GM21786 (cell line): ENCODE measurements around the gene GNAQ.

Experiments
- ATAC-seq: cut with Tn5 transposase; IDR thresholded peaks from one replicate; pipeline ENCODE4 v1.9.1; 2021; ENCODE audit not compliant: unreplicated experiment

Gene GNAQ

DNA sequence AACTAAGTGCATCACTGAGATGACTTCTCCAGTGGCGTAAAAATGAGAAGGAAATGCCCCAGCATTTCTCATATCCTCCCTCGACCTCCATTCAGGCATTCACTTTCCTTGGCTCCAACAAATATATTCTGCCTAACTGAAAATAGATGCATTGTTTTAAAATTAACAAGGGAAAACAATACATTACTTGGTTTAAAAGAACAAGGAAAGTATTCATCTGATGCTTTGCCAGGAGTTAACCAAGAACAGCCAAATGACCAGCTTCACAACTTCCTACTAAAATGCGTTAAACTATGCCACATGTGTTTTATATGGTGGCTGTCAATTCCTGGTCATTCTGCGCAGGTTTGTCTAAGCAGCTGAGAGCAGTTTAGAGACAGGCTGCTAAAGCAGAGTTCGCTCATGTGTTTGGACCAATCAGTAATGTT is 121.4 kb downstream of the GNAQ start:
- no peak for ATAC-seq

DNA sequence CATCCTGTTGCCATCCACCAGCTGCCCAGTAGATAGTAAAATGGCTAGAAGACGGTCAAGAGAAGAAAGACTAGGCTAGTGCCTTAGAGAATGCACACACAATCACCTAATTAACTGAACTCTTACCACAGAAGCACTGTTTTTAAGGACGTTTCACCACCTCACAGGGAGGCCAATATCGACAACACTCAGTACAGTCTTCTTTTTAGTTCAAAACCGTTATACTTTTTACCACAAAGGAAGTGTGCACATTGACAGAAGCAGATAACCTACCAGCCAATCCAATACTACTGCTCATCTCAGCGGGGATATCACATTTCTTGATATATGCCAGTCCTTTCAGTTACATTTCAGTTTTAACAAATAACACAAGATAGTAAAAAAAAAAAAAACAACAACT is 122.3 kb downstream of the GNAQ start:
- no peak for ATAC-seq

DNA sequence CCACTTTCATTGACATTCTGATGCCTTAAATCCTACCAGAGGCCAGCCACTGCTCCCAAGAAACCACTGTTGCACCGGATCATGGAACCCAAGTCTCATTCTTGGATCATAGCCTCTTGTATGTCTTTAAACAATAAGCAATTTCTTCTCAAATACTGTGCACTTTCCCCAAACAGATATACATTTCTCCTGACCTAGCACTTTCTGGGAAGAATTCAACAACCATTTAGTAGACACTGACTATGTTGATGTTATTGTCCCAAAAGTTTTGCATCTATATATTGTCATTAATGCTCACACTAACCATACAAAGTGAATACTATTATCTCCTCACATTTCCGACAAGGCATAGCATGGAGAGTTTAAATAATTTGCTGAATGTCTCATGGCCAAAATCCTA is 123.3 kb downstream of the GNAQ start:
- no peak for ATAC-seq

DNA sequence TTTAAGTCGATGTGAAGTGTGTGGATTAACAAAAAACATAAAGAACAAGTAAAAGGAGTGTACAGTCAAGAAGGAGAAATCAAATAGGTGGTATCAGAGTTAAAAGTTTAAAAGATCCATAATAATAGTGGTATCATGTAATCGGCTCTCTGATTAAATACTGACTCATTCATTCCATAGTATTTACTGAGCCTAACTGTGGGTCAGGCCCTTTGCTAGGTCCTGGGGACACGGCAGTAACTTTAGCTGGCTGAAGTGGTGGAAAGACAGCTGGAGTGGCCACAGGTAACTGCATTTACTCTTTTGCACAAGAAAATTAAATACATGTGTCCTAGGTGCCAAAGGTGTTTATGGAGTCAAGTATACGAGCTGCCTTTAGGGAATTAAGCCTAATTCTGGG is 124.0 kb downstream of the GNAQ start:
- ATAC-seq = no peak

DNA sequence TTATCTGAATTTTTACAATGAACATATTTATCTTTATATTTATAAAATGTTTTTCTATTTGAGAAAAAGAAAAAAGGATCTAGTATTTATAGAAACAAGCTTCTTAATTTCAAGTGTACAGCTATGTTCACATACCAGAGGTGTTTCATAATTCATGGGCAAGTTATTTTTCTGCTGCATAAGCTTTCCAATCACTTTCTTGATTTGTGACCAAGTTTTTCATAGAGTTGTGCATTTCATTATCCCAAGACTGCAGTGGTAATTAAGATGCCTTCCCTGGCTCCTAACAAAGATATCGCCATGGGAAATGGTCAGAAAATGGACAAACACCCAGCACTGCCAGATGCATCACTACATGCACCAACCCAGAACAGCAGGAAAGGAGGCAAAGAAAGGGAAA is 124.6 kb downstream of the GNAQ start:
- ATAC-seq = no peak

DNA sequence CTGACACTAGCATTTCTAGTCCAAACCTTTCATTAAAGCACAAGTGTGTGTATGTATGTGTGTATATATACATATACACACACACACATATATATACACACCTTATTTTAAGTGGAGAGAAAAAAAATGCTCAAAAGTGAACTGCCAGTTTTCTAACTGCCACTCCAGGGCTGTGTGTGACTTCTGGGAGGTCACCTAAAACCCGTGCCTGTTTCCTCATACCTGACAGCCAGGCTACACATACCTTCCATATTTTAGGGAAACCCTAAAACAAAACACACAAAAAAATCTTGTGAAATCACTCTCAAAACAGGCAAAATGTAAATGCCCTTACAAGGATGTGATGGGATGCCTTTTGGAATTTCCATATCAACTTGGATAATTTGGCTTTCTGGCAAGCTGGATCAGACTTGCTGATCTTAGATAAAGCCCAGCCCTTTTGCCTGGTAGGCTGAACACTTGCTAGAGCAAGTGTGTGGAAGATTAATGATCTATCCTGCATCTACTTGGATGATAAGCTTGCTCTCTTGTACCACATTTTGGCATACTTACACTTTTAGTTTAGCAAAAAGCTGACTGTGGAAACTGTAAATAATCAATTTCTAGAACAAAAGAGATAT is 127.8 kb downstream of the GNAQ start:
- no peak for ATAC-seq

DNA sequence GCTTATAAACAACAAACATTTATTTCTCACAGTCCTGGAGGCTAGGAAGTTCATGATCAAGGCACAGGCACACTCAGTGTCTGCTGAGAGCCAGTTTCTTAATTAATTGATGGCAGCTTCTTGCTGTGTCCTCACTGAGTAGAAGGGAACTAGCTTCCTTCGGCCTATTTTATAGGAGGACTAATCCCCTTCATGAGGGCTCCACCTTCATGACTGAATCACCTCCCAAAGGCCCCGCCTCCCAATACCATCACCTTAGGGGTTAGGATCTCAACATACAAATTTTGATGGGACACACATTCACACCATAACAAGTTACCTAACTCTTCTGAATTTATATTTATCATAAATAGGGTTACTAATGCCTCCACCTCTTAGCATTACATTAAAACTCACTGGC is 129.8 kb downstream of the GNAQ start:
- no peak for ATAC-seq

DNA sequence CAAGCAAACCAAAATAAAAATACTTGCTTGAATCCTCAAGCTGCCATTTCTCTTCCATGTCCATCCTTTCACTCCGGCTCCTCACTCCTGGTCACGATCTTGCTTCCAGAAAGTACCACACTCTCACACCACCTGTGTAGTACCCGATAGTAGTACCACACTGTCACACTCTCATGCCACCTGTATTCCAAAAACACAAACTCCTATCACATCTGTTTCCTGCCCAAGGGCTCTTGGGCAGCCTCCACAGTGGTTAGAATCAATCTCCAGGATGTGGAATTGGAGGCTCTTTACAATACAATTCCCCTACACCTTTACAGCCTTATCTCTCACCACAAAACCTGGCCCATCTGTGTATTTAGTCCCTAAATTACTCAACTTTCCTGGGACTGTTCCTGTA is 130.6 kb downstream of the GNAQ start:
- no peak for ATAC-seq

DNA sequence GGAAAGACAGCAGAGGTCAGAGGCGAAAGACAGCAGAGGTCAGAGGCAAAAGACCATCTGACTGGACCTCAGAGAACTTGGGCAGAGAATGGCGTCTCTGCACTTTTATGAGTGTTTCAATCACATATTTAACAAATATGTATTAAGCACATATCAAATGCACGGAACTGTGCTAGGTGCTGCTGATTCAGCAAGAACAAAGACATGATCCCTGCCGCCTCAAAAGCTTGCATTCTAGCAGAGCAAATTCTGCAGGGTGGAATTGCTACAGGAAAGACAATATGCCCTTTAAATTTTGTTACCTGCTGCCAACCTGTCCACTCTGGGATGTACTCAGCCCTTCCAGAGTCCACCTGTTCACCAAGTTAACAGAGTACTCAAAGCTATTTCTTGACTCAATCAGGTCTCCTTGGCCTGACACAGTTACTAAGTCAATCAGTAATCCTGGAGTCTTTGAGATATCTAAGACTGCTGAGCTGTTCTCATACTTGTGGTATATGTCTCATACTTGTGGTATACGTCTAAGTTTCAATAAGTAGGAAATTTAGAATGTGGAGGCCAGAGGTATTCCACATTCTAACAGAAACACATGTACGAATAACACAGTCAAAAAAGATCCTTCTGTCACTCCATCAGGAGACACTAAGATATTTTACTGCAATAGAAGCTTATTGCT is 131.8 kb downstream of the GNAQ start:
- ATAC-seq = no peak

DNA sequence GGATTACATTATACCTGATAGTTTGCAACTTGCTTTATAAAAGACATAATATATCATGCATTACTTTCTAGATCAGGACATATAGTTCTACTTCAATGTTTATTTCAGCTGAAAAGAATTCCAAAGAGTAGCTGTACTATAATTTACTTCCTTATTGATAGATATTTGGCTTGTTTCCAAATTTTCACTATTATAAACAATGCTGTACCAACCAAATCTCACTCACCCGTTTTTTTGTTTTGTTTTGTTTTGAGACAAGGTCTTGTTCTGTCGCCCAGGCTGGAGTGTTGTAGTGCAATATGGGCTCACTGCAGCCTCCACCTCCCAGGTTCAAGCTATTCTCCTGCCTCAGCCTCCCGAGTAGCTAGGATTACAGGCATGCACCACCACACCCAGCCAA is 132.7 kb downstream of the GNAQ start:
- ATAC-seq = no peak

DNA sequence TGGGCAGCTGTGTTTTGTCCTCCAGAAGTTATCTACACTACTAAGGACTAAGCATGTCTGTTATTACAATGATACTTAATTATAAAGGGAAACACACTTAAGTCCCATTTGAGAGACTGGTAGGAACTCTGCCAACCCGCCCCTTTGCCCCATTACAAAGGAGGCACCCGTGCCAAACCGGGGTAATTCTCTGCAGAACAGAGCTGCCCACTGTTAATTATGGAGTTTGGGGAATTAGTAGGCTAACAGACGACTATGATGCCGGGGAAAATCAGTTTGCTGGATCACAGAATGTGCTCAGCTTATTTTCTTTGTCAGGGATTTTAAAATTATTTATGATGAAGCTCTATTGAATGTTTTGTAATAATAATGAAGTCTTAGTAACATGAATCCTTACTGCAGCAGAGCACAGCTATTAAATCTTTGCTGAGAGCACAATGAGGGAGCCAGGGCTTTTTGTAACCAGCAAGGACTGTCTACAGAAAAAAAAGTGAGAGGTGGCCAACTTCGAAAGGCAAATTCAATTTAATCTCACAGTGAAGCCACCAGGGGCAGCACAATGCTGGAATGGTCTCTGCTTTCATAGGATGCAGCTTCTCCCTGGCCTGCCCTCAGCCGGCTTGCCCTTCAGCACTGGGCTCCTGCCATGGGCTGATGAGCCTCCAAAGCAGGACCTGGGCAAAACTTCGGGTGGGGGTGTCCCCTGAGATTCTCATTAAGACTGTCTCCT is 134.5 kb downstream of the GNAQ start:
- no peak for ATAC-seq

DNA sequence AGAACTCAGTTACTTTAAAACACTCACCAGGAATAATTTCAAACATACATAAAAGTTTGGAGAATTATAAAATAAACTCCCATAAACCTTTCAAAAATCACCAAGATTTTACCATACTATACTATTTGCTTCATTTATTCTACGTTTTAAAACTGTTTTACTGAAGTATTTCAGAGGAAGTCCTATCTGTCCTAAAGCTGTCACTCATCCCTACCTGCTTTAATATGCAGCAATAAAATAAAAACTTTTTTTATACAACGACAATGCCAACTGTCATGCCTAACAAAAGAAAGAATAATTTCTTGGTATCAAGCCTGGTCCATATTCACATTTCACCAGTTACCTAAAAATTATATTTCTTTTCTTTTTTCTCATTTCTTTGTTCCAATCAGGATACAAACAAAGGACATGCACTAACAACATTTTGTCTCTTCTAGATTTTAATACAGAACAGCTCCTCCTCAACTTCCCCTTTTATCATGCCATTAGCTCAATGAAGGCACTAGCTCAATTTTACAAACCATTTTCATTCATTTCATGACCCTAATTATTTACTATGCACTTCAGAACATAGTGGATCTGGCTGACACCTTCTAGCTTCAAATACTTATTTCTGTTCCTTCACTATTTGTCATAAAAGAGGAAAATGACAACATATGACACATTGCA is 135.2 kb downstream of the GNAQ start:
- ATAC-seq = no peak

DNA sequence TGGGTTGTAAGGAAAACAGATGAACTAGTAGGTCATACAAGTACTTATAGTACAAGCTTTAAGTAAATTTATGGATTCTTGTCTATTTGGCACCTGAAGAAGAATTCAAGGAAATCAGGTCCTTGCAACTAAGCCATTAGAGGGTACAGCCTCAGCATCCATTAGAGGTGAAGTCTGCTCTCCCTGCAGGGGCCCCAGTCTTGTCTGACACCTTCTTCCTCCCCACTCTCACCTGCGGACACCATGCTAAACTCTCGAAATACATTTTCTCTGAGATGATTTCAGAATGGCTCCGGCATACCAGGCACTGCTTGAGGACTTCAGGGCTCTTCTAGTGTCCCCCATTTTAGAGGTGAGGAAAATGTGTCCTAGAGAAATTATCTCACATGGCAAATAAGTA is 137.9 kb downstream of the GNAQ start:
- no peak for ATAC-seq

DNA sequence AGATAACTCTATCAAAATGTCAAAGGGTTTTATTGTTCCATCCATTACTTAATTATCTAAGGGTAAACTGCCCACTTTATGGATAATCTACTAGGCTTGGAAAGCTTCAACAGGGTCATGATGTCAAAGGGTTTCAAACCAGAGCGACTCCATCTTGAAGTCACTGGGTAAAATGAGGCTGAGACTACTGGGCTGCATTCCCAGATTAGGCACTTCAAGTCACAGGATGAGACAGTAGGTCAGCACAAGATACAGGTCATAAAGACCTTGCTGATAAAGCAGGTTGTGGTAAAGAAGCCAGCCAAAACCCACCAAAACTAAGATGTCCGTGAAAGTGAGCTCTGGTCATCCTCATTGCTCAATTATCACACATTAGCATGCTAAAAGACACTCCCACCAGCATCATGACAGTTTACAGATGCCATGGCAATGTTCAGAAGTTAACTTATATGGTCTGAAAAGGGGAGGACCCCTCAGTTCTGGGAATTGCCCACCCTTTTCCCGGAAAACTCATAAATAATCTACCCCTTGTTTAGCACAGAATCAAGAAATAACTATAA is 138.6 kb downstream of the GNAQ start:
- no peak for ATAC-seq

DNA sequence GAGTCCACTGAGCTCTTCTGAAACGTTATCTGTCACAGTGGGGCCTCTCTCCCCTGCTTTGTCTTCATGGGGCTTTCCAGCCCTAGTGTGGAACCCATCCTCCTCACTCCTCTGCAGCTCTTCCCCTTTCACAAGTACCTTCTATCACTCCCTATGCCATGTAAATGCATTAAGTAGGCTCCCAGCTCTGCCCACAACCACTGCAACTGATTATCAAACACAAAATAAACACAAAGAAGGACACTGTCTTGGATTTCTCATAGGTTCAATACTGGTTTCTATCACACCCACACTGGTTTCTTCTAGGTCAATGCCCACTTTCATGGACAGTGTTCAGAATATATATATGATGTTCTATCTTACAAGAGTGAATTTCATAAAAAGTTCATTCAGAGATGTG is 139.4 kb downstream of the GNAQ start:
- peak; percentile 91 for ATAC-seq

DNA sequence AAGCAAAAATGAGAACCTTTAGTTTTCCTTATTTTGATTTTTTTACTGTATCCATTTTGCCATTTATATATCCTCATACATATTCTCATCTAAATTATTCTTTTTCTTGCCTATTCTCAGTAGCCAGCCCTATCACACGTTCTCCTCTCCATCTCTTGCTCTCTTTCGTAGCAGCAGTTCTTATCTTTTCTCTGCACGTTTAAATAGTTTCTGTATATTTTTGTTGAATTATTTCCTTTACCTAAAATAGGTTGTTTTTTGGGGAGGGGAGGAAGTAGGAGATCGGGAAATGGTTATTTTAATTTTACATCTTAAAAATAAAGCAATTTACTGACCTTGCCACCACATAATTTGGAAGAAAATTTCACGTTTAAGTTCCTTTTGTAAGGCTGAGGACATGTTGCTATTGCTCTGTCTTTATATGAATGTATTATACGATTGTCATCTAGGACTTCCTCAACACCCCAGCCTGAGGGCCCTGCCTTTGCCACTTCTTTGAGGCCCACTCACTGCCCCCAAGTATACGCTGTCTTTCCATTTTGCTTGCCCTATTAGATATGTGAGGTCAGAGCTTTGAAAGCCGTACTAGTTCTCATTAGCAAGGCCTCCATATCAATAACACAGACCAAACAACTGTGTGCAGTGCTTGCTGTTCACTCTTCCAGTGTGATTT is 140.3 kb downstream of the GNAQ start:
- no peak for ATAC-seq

DNA sequence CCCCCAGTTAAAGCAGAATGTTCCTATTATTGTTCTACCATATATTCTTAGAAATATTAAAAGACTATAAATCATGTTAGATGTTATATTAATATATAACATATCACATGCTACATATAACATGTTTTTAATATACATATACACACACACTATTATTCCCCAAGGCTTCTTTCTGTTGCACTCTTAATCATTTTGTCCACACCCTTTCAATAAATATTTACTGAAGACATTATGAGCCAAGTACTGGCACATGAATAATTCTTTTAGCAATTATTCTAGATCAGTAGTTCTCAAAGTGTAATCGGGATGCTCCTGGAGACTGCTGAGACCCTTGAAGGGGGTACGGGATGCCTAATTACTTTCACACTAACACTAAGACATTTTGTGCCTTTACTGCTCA is 143.9 kb downstream of the GNAQ start:
- ATAC-seq = no peak

DNA sequence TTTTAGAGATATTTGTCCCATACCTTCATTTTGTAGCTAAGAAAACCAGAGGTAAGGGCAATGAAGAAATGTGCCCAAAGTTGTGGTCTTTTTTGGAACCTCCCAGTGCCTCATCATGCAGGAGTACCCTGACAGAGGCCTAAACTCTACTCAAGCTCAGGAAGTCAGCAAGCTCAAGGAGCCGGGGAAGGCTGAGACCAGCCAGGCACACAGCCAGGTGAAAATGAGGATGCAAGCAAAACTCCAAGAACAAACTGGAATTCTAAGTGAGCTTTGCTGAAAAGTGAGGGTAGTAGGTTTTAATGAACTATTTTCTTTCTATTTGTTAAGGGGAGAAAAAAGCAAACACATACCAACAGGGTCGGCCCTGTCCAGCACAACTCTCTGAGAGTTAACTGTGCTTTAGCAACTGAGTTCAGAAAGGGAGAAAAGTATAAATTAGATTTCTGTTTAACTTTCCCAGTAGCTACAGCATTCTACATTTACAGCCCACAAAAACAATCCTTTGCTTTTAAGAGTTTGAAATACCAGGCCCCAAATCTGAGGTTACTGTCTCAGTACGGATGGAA is 146.4 kb downstream of the GNAQ start:
- ATAC-seq = no peak

DNA sequence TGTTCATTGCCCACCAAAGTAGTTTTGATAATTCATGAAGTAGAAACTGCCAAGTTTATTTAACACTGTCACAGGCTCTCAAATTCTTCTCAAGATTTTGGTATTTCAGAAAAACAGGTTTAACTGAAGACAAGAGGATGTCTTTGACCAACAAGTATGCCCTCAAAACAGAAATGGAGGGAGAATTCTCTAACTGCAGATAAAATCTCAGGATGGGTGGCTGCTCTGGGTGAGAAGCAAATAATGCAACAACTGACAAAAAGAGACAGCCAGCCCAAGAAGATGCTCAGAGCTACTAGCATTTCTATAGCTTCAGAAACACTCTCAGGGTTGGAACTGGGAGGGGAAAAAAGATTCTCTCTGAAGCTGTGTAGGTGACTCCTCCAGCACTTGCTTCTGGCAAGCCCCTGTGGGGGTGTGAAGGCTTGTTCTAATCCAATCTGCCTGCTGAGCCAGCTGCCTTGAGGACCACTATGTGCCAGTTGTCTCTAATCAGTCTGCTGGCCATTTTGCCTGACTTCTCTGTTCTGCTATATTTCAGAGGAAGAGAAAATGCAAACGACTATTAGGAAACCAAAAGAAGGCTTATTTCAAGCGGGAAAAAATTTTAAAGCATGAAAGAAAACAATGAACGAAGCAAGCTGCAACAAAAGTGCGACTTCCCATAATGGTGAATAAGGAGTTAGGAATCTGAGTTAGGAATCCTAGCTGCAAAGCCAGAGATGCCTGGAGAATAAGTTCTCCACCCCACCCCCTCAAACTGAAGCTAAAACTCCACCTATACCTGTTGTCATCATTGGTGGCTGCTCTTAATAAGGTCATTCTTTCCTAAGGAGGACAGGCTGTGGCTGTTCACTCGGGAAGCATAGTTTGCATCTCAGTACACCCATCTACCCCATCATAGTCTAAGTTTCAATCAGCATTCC is 147.5 kb downstream of the GNAQ start:
- ATAC-seq = no peak

DNA sequence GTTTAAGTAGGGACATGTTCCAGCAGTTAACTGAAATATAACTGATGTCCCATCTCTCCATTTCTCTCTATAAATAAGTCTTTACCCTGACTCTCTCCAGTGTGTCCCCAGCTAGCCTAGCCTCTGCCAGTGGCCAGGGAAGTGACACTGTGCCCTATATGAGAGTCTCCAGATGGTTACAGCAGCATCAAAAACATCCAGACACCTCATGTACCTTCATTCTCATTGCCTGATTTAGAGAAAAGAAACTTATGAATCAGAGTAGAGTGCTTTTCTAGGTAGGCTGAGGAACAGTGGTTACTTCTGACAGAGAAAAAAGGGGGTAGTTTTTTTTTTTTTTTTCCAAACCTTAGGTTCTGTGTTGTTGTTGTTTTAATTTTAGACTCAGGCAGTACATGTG is 148.5 kb downstream of the GNAQ start:
- no peak for ATAC-seq
